ENCODE data around the gene EPHB1. TPM values are rescaled to one million over a fixed set of nuclear protein-coding genes. Genes with fewer than 3 reads are reported as not detected.

EPHB1 gene
- total RNA-seq, 1 donor from 2014 or later: 3.0 TPM

GRCh38 chr3:135268941-135269532 lies 474.0 kb downstream of the EPHB1 start:
- DNase-seq (no peak), ATAC-seq (no peak)
- Histone ChIP-seq H3K9me3 (no peaks in the 10 kb centered on the region), H3K36me3 (no peaks in the 10 kb centered on the region), H3K4me3 (no peak overlapping the region), H3K27ac (no peak overlapping the region), H3K27me3 (ENCODE audit: low read depth) (no peaks in the 10 kb centered on the region), H3K4me1 (no peaks in the 10 kb centered on the region)
- intact Hi-C loops (cut with DNase I): no loop called here
- TF ChIP-seq, protein P1, sequence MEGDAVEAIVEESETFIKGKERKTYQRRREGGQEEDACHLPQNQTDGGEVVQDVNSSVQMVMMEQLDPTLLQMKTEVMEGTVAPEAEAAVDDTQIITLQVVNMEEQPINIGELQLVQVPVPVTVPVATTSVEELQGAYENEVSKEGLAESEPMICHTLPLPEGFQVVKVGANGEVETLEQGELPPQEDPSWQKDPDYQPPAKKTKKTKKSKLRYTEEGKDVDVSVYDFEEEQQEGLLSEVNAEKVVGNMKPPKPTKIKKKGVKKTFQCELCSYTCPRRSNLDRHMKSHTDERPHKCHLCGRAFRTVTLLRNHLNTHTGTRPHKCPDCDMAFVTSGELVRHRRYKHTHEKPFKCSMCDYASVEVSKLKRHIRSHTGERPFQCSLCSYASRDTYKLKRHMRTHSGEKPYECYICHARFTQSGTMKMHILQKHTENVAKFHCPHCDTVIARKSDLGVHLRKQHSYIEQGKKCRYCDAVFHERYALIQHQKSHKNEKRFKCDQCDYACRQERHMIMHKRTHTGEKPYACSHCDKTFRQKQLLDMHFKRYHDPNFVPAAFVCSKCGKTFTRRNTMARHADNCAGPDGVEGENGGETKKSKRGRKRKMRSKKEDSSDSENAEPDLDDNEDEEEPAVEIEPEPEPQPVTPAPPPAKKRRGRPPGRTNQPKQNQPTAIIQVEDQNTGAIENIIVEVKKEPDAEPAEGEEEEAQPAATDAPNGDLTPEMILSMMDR (IDR thresholded peaks at IDR 0.05): no peak

GRCh38 chr3:135271177-135272025 lies 476.3 kb downstream of the EPHB1 start:
- DNase-seq: no peak
- Histone ChIP-seq H3K36me3 (no peaks in the 10 kb centered on the region), H3K27ac (no peak overlapping the region), H3K9me3 (no peaks in the 10 kb centered on the region), H3K27me3 (ENCODE audit: low read depth) (no peaks in the 10 kb centered on the region), H3K4me3 (no peak overlapping the region), H3K4me1 (no peaks in the 10 kb centered on the region)
- TF ChIP-seq, protein P1 (IDR thresholded peaks at IDR 0.05): no peak
- no peak for ATAC-seq
- intact Hi-C loops (cut with DNase I): no loop called here

DNA sequence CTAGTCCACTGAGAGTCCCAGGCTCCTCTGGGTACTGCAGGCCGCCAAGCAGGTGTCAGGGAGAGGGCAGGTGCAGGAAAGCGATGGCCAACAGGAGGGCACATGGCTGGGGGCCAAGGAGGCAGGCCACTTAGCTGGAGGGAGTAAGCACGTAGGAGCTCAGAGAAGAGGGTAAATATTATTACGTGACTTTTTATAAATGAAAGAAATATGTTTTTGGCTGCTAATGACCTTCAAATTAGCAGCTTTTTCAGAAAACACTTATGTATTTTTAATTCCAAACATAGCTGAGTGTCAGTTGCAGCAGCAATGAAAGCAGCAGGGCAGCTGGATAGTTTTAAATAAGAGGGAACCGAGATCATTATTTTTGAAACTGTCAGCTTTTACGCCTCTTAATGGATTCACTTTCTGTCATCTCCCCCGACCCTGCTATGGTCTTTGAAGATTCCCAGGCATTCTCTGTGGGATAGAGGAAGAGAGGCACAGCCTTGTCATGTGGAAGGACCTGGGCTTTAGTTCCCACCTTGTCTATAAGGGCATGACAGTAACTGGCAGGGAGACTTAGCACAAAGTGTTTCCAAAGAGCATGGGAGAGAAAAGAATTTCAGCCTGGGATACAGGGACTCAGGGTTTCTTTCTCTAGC lies 477.1 kb downstream of the EPHB1 start:
- Histone ChIP-seq H3K4me1 (no peaks in the 10 kb centered on the region), H3K36me3 (no peaks in the 10 kb centered on the region), H3K4me3 (no peak overlapping the region), H3K9me3 (no peaks in the 10 kb centered on the region), H3K27ac (no peak overlapping the region), H3K27me3 (ENCODE audit: low read depth) (no peaks in the 10 kb centered on the region)
- TF ChIP-seq, protein P1 (IDR thresholded peaks at IDR 0.05): no peak
- DNase-seq (no peak), ATAC-seq (no peak)
- intact Hi-C loops (cut with DNase I): no loop called here

DNA sequence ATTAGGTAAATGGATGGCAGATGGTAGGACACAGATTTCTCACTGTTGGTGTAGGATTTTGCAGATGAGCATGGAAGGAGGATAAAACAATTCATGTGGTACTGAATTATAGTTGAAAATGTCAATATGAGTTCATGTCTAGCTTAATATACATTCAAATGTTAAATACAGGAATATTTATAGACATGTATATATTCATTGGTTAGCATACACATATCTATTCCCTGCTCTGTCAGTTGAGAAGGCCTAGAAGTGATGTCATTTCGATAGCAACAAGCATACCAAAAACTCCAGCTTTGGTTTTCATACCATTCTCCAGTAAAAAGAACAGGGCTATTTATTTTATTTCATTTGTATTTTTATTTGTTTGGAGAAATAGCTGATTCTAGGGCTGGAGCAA lies 497.1 kb downstream of the EPHB1 start:
- H3K9me3 ChIP-seq: no peaks in the 10 kb centered on the region
- intact Hi-C loops (cut with DNase I): no loop called here
- H3K36me3 ChIP-seq: no peaks in the 10 kb centered on the region
- no peaks in the 10 kb centered on the region for H3K4me1 ChIP-seq
- H3K27ac ChIP-seq: no peak overlapping the region
- TF ChIP-seq, protein P1 (IDR thresholded peaks at IDR 0.05): no peak
- H3K4me3 ChIP-seq: no peak overlapping the region
- no peak for ATAC-seq
- DNase-seq: no peak
- no peaks in the 10 kb centered on the region for H3K27me3 ChIP-seq (ENCODE audit: low read depth)

DNA sequence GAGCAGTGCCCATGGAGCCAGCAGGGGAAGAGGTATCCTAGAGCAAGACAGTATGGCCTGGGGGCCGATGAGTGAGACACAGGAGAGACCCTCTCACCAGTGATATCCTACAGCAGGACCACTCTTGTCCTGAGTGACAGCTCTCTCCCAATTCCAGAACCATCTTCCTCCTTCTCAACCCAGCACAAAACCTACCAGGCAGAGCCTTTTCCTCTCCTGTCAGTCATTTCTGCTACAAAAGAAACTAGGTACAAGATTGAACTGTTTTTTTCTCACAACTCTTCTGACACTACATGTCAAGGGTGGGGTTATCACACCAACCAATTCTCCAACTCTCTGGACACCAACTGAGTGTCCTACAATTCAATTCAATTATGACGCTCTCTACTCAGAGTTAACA lies 506.6 kb downstream of the EPHB1 start:
- DNase-seq (no peak), ATAC-seq (no peak)
- Histone ChIP-seq H3K27me3 (ENCODE audit: low read depth) (no peaks in the 10 kb centered on the region), H3K4me1 (no peaks in the 10 kb centered on the region), H3K9me3 (no peaks in the 10 kb centered on the region), H3K27ac (no peak overlapping the region), H3K4me3 (no peak overlapping the region), H3K36me3 (no peaks in the 10 kb centered on the region)
- intact Hi-C loops (cut with DNase I): no loop called here
- TF ChIP-seq, protein P1 (IDR thresholded peaks at IDR 0.05): no peak

All from lower lobe of right lung (tissue), 2 donors.